OCI-M1 (cell line): ENCODE results near the gene CTNNA2.
"Not testable (repeated sequence)": the region's sequence is repeated elsewhere in the genome, so short reads cannot be mapped to it uniquely, and the experiment has no call there.

Source experiments
- DNase-seq: peaks from one replicate; lab custom pipeline; 2025; lab: John Stamatoyannopoulos, UW

Gene CTNNA2

GRCh38 chr2:80147690-80148089 is 634.8 kb downstream of the CTNNA2 start:
- DNase-seq: no peak

DNA sequence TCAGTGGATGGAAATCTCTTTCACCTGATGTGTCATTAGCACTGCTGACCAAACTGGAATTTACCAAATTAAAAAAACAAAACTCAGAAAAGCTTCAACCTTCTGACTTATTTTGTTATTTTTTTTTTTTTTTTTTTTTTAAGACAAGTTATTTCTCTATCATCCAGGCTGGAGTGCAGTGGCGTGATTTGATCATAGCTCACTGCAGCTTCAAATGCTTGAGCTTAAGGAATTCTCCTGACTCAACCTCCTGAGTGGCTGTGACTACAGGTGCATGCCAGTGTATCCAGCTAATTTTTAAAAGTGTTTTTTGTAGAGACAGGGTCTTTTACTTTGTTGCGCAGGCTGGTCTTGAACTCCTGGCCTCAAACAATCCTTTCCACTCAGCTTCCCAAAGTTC is 636.1 kb downstream of the CTNNA2 start:
- no peak for DNase-seq

DNA sequence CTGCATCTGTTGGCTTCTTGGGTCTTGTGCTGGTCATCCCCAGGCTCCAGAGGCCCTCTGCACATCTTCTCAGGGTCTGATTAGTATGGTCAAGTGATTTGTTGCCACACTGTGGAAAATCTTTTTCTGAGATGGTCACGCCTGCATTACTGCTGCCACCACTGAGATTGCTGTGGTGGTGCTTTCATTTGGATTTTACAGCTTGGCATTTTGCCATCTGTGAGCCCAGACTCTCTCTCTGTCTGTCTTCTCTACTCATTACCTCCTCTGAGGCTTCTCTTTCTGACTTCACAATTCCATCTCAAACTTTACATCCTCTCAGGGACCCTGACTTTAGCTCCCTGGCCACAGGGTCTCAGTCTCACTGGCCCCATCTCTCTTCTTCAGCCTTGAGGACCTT is 637.1 kb downstream of the CTNNA2 start:
- DNase-seq: peak; percentile 13

- no peak for DNase-seq
Observed at GRCh38 chr2:80151248-80151647, 638.4 kb downstream of the CTNNA2 start.

DNA sequence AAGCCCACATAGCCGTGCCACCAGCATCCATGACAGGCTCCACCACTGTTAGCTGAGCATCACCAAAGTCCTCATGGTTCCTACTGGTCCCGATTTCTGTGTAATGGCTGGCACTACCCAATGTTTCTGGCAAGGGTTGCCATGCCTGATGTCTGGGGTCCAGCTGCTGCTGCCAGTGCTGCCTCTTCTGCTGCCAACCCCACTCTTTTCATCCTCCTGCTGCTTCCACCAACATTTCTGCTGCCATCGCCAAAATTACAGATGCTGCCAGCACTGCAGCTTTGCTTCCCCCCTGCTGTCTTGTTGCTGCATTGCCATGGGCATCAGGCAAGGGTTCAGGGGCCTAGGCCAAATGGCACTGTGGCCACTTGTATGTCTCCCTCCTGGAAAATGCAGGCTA is 638.8 kb downstream of the CTNNA2 start:
- DNase-seq: no peak

GRCh38 chr2:80153151-80153550 is 640.3 kb downstream of the CTNNA2 start:
- peak; percentile 36 for DNase-seq

GRCh38 chr2:80153768-80154167 is 640.9 kb downstream of the CTNNA2 start:
- DNase-seq: peak; percentile 40

GRCh38 chr2:80154231-80154915 is 641.5 kb downstream of the CTNNA2 start:
- DNase-seq: peak; percentile 82

GRCh38 chr2:80164375-80164774 is 651.5 kb downstream of the CTNNA2 start:
- DNase-seq: no peak

- no peak for DNase-seq
Observed at GRCh38 chr2:80166483-80167171, 653.8 kb downstream of the CTNNA2 start.

GRCh38 chr2:80167284-80167808 is 654.5 kb downstream of the CTNNA2 start:
- peak; percentile 4 for DNase-seq

DNA sequence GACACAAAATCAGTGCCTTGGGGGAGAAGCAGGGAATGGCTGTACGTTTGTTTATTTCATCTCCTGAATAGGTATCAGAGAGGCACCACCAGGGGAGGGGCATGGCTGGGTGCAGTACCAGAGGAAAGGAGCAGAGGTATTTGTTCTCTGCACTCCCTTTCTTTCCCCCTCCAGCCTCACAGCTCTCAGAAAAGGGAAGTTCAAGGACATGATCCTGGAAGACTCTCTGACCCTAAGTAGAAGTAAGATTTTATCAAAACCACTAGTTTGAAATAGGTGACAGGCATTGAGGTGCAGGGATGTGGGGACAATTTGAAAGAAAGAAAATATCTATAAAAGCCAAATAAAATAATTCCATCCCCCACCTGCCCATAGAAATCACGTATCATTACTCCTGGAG is 655.2 kb downstream of the CTNNA2 start:
- peak; percentile 46 for DNase-seq

DNA sequence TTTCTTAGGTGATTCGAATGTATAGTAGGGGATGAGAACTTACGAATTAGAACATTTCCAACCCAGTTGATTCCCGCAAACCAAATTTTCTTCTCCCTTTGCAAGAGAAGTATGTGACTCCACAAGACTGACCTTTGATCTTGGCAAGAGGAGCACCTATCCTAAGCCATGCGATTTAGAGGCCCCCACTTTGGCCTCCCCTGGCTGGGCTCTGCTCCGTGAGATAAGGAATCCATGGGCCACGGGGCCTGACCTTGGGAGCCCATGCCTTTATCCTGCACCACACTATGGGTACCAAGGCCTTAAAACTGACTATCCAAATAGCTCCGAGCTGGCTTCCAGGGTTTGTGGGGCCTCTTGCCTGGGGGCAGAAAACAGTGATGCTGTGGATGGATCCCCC is 656.0 kb downstream of the CTNNA2 start:
- no peak for DNase-seq

GRCh38 chr2:80169811-80170594 is 657.2 kb downstream of the CTNNA2 start:
- DNase-seq: no peak

- DNase-seq: no peak
Observed at GRCh38 chr2:80185091-80185490, 672.2 kb downstream of the CTNNA2 start.

- DNase-seq: no peak
Observed at GRCh38 chr2:80186262-80186661, 673.4 kb downstream of the CTNNA2 start.

- DNase-seq: no peak
Observed at GRCh38 chr2:80187156-80187555, 674.3 kb downstream of the CTNNA2 start.

DNA sequence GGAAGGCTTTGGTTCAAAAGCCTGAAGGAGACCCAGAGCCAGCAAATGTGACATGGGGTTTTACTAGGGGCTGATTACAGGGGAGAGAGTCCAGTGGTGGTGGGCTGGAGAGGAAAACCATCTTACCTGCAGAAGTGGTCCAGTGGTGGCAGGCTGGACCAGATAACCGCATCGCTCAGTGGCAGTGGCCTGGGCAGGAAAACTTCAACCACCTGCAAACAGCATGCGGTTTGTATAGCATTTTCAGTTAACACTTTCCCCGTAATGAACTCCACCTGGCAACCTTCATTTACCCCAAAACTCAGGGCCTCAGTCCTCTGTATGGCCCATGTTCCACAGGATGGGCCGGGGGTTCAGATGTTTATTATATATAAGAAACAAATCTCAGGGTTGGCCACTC is 677.3 kb downstream of the CTNNA2 start:
- DNase-seq: no peak

GRCh38 chr2:80193566-80193965 is 680.7 kb downstream of the CTNNA2 start:
- no peak for DNase-seq

GRCh38 chr2:80195034-80195433 is 682.2 kb downstream of the CTNNA2 start:
- DNase-seq: no peak

- DNase-seq: no peak
Observed at GRCh38 chr2:80198042-80198441, 685.2 kb downstream of the CTNNA2 start.

GRCh38 chr2:80199504-80199903 is 686.7 kb downstream of the CTNNA2 start:
- no peak for DNase-seq

GRCh38 chr2:80203929-80204328 is 691.1 kb downstream of the CTNNA2 start:
- not testable (repeated sequence) for DNase-seq
